8988T (cell line): ENCODE results near the gene ZP3.
"Not testable (repeated sequence)": the region's sequence is repeated elsewhere in the genome, so short reads cannot be mapped to it uniquely, and the experiment has no call there.

Experiments used
- DNase-seq: peaks from one replicate; pipeline ENCODE4 v3.0.0; 2011

The ZP3 gene

DNA sequence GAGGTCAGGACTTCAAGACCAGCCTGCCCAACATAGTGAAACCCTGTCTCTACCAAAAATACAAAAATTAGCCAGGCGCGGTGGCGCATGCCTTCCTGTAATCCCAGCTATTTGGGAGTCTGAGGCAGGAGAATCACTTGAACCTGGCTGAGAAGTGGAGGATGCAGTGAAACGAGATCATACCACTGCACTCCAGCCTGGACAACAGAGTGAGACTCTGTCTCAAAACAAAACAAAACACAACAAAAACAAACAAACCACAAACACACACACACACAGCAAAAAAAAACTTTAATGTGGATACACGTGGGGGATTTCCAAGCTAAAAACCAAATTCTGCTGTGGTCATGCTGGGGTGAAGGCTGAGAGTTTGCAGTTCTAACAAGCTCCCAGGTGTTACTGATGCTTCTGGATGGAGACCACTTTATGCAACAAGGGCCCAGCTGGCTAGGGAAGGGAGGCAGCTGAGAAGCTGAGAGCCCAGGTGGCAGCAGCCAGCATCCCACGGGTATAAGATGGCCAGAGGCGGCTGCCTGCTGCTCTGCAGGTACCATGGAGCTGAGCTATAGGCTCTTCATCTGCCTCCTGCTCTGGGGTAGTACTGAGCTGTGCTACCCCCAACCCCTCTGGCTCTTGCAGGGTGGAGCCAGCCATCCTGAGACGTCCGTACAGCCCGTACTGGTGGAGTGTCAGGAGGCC lies at the start of gene ZP3:
ZP3 (plus strand) TSS at position 538 of the 699 bp plus-strand sequence; CDS start at position 553, 15 bp downstream.
- DNase-seq: no peak

DNA sequence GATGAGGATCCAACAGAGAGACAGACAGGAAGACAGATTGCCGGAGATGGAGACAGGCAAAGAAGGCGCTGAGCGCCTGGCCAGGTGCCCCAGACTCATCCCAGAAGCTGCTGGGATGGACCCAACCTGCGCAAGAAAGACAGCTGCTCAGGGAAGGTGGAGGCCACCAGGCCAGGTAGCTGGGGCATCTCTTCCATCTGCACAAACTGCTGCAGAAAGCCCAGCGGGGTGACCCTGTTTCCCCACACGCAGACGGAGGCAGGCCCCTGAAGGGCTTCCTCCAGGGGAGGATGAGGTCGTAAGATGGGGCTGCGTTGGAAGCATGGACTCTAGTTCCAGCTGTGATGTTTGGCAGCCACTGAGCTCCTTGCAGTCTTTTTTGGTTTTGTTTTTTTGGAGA lies 49.5 kb upstream of the ZP3 start:
- DNase-seq: no peak

DNA sequence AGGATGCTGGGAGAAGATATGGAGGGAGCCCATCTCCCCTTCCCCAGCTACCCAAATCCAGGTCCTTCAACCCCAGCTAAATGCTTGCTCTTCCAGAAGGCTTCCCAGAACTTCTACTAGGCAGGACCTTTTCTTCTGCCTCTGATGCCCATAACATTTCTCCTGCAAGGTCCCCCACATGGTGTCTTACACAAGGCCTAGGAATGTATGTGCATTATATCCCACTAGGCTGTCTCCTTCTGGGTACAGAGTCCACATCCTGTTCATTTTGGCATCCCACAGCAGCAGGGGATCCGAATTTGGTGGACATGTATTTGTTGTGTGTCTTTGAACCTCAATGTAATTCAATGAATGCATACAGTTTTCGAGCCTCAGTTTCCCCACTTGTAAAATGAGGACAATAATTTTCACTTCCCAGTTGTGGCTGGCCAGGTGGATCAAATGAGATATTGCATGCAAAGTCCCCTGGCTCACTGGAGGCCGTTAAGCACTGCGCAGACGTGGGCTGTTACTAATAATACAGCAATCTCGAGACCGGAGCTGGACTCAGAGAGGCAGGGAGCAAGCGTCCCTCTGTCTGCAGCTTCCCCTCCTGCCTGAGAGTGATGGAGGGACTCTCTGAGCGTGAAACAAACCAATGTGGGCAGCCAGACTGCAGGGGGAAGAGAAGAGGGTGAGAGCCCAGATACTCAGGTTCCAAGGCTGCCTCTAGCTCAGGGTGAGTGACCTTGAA lies 47.4 kb upstream of the ZP3 start:
- no peak for DNase-seq

DNA sequence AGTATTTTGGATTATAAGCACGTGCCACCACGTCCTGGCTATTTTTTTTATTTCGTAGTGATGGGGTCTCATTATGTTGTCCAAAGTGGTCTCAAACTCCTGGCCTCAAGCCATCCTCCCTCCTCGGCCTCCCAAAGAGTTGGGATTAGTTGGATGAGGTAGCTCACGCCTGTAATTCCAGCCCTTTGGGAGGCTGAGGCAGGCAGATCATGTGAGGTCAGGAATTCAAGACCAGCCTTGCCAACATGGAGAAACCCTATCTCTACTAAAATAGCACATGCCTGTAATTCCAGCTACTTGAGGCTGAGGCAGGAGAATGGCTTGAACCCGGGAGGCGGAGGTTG lies 44.2 kb upstream of the ZP3 start:
- DNase-seq: no peak

- DNase-seq: no peak
Observed at GRCh38 chr7:76381814-76382213, 42.9 kb upstream of the ZP3 start.

GRCh38 chr7:76383089-76383944 lies 41.4 kb upstream of the ZP3 start:
- no peak for DNase-seq

- no peak for DNase-seq
Observed at GRCh38 chr7:76386691-76387260, 38.0 kb upstream of the ZP3 start.

- DNase-seq: not testable (repeated sequence)
Observed at GRCh38 chr7:76387789-76388188, 37.0 kb upstream of the ZP3 start.

DNA sequence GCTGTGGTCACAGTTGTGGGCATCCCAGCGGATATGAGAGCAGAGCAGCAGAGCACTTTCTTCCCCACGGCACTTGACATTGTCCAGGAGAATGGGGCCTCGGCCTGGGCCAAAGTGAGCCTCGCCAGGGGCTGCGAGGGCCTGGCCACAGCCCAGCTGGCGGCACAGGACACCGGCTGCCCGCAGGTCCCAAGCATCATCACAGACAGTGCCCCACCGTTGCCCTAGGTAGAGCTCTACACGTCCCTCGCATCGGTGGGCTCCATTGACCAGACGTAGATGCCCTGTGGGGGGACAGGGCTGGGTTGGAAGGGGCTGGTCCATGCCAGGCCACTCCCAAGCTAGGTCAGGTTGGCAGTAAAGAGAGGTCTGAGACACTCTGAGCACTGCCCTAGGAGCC lies 34.7 kb upstream of the ZP3 start:
- no peak for DNase-seq

- no peak for DNase-seq
Observed at GRCh38 chr7:76392531-76393115, 32.1 kb upstream of the ZP3 start.

DNA sequence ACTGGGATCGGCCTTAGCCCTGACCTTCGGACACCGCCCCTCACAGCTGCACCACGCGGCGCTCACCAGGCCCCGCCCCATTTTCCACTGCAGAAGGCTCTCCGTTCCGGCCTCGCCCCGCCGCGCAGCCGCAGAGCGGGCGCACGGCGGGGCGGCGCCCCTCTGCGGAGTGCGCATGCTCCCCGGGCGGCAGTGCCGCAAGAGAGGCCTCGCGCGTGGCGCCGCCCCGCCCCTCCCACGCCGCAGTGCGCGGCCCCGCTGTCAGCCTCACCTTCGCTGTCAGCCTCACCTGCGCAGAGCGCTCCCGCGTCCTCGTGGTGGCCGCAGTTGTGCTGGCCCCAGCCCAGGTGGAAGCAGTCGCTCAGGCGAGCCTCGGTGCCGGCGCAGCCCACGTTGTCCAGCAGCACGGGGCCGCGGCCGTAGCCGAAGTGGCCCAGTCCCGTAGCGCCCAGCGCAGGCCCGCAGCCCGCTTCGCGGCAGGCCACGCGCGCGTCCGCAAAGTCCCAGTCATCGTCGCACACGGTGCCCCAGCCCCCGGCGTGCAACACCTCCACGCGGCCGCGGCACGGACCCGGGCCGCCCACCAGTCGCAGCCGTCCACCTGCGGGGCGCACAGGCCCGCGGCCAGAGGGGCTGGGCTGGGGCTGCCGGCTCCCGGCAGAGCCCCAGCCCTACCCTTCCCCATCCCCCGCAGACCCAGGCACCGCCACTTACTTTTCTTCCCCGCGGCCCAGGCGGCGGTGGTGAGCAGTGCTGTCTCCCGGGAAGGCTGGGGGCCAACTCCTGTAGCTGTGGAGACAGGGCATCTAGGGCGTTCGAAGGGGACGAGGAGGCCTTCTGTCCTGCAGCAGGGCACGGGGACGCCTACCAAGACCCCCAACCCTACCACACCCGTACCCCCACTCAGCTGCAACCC lies 31.4 kb upstream of the ZP3 start:
- peak; percentile 89 for DNase-seq

GRCh38 chr7:76394957-76395356 lies 29.8 kb upstream of the ZP3 start:
- DNase-seq: no peak

GRCh38 chr7:76395605-76395964 lies 29.2 kb upstream of the ZP3 start:
- DNase-seq: not testable (repeated sequence)

GRCh38 chr7:76395965-76396726 lies 28.6 kb upstream of the ZP3 start:
- DNase-seq: no peak

- no peak for DNase-seq
Observed at GRCh38 chr7:76396864-76397263, 27.9 kb upstream of the ZP3 start.

DNA sequence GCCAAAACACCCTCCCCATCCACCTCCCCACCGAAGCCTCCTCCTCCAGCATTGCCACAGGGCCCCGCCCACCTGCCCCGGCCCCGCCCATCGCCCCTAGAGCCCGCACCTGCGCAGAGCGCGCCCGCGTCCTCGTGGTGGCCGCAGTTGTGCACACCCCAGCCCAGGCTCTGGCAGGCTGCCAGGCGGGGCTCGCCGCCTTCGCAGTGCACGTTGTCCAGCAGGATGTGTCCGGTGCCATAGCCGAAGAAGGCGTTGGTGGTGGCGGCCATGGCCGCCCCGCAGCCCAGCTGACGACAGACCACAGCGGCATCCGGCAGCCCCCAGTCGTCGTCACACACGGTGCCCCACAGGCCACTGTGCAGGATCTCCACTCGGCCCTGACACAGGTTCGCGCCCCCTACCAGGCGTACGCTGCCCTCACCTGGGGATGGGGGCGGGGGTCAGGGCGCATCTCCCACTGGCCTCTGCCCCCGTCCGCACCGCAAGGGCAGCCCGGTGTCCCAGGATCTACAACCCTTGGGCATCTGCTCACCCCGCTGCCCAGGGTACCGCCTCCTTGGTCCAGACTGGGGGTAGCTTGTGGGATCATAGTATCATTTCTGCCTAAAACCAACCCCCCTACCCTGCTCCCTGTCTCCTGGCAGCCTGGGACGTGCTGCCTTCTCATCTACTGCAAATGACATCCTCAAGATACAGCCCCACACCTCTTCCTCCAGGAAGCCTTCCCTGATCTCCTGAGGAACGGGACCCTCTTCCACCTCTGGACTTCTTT lies 27.2 kb upstream of the ZP3 start:
- peak; percentile 47 for DNase-seq

GRCh38 chr7:76400248-76400647 lies 24.5 kb upstream of the ZP3 start:
- no peak for DNase-seq

GRCh38 chr7:76403097-76403496 lies 21.7 kb upstream of the ZP3 start:
- not testable (repeated sequence) for DNase-seq

- DNase-seq: no peak
Observed at GRCh38 chr7:76403780-76404494, 20.8 kb upstream of the ZP3 start.

DNA sequence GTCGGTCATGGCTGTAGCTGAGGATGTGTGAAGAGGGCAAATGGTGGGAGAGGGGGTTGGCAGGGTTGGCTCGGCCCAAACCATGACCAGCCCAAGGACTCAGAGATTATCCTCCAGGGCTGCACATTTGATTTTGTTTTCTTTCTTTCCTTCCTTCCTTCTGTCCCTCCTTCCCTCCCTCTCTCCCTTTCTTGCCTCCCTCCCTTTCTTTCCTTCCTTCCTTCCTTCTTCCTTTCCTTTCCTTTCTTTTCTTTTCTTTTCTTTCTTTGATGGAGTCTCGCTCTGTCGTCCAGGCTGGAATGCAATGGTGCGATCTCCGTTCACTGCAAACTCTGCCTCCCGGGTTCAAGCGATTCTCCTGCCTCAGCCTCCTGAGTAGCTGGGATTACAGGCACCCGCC lies 19.0 kb upstream of the ZP3 start:
- DNase-seq: no peak
